NCI-H187 treated with DMSO at 0.1 percent for 48 hours (cell line): ENCODE results near the gene PAXIP1.
"Not testable (repeated sequence)": the region's sequence is repeated elsewhere in the genome, so short reads cannot be mapped to it uniquely, and the experiment has no call there.

Experiments
- DNase-seq: peaks from one replicate; lab custom pipeline; 2025; lab: John Stamatoyannopoulos, UW

Gene PAXIP1

DNA sequence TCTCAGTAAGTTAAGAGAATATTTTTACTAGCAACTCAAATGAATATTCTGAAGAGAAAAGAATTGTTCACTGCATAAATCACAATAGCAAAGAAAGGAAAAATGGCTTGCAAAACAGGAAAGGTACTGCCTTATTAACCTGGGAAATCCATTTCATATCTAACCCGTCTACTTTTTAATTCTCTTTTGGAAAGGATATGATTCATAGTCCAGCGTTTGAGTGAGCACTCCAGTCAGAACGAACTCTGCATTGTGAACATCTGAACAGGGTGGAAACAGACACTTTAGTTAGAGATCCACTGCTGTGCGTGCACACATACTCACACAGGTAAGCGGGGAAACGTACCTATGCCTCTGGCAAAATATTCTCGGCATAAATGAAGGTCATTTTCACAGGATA, 56.8 kb downstream of the PAXIP1 start:
- DNase-seq, result no peak

DNA sequence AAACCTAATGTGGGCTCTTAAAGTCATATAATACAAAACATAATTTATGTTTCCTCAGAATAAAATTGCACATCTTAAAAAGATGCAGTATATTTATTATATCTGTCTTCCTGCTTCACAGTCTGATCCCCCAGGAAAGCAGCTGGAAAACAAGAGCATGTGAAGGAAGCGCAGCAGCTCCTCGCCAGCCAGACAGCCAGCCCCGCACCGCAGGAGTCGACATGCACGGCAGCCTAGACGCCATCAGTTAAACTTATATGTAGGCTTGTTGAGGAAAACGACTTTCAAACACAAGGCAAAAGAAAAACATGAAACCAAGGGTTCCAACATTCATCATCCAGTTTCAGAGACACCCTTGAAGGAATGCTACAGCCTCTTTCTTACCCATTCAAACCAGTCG, 59.0 kb downstream of the PAXIP1 start:
- no peak for DNase-seq

DNA sequence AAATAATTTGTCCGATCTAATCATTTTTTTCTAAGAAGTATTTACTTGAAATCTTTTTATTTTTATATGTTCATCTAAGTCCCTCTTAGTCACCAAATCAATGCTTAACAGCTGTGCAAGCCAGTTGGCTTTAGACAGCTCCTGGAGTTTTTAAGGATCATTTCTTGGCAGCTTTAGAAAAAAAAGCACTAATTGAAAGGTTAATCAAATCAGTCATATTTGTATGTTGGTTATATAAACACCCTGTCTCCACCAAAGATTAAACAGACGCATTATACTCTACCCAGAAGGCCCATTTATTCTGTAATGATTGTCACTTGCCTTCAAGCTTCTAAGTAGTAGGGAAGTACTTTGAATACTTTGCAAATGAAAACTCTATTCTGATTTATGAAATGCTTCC, 60.2 kb downstream of the PAXIP1 start:
- DNase-seq, result no peak

DNA sequence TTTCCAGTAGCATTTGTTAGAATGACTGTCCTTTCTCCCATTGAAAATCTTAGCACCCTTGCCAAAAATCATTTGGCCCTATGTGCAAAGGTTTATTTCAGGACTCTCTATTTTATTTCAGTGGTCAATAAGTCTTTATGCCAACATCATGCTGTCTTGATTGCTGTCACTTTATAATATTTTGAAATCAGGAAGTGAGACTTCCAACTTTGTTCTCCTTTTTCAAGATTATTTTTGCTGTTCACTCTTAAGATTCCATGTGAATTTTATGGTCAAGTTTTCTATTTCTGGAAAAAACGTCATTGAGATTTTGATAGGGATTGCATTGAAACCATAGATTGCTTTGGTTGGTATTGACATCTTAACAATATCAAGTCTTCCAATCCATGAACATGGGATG, 65.1 kb downstream of the PAXIP1 start:
- DNase-seq, result no peak

DNA sequence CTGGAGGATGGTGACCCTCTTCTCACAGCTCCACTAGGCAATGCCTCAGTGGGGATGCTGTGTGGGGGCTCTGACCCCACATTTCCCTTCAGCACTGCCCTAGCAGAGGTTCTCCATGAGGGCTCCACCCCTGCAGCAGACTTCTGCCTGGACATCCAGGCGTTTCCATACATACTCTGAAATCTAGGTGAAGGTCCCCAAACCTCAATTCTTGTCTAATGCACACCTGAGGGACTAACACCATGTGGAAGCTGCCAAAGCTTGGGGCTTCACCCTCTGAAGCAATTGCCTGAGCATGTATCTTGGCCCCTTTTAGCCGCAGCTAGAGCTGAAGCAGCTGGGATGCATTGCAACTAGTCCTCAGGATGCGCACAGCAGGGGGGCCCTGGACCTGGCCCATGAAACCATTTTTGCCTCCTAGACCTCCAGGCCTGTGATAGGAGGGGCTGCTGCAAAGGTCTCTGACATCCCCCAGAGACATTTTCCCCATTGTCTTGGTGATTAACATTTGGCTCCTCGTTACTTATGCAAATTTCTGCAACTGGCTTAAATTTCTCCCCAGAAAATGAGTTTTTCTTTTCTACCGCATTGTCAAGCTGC, 68.5 kb downstream of the PAXIP1 start:
- not testable (repeated sequence) for DNase-seq

DNA sequence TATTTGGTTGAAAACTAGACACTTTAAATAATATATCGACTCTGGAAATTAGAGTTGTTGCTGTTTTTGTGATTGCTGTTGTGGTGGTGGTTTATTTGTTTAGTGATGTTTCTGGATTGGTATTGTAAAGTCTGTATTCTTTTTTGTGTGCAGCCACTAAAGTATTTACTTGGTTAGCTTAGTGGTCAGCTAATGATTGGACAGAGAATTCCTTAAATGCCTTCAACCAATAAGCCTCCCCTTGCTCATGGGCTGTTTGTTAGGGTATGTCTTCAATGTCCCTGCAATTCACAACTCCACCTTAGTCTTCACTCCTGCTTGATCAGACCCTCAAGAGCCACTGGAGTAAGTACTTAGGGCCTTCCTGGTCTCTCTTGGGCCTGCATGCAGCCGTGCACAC, 71.0 kb downstream of the PAXIP1 start:
- no peak for DNase-seq

DNA sequence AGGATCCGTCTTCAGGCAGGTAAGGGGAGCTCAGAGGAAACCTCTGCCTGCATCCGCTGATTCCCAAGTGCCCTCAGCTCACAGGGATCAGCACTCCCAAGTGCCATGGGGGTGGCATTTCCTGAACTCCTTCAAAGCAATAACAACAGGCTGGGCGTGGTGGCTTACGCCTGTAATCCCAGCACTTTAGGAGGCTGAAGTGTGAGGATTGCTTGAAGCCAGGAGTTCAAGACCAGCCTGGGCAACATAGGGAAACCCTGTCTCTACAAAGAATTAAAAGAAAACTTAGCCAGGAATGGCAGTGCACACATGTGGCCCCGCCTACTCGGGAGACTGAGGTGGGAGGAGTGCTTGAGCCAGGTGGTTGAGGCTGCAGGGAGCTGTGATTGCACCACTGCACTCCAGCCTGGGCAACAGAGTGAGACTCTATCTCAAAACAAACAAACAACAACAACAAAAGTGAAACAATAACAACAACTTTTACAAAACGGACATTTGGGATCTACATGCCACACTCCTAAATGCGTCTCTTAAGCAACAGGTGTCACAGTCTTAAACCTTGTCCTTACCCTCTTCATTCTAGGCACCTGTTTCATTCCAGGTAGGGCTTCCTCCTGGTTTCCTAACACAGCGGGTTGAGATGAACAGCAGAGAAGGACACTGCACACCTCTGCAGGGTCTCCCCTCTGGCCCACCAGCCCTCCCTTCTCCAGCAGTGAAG, 73.8 kb downstream of the PAXIP1 start:
- DNase-seq, result no peak

DNA sequence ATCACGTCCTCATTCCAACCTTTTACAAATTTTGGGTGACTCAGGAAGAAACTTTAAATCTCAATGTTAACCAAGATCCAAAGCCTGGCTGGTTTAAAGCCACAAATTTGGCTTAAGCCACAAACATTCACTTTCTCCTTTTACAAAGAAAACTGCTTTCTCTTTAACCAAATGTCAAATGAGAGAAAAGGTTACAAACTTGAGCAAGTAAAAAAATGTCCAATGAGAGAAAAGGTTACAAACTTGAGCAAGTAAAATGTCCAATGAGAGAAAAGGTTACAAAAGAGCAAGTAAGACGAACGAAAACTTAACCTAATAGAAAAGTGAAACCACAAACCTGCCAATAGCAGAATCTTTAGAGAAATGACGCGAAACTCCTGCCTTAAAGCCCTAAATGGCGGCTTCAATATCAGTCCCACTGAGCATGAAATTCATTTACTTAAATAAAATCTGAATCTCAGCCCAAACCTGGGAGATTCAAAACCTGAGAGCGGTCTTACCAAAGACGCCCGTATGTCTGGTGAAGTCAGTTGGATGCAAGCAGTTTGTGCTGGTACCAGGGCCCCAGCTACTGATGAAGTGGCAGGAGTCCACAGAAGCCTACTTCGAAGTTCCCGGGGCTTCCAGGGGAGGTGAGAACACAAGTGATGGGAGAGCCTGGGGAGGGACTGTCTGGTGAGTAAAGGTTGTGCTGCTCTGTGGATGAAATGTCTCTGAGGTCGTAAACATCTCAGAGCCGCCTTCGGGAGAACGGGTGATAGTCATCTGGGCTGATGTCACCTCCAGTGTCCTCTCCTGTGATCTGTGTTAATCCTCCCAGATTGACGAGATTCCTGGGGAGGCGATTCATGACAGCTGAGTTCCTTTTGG, 74.6 kb downstream of the PAXIP1 start:
- DNase-seq, result peak; percentile 73

DNA sequence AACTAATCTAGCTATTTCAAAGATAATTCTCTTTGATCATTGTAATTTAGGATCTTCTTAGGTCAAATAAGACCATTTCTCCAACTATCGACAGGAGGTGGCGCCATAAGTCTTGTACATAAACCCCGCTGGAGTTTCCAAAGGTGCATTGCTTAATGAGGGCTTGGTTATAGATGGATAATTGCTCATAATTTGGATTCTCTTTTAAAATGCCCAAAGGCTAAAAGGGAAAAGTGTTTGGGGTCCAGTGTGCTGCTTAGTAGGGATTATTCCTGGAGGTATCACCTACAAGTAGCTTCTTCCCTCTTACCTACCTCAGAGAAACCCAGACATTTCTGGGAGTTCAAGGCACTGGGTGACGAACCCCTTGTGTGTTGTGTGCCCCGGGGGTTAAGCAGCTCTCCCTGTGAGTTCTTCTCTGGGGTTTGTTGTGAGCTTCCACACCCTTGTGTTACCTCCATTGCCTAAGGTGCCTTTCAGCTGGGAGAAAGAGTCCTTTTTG, 75.2 kb downstream of the PAXIP1 start:
- DNase-seq, result peak; percentile 66

DNA sequence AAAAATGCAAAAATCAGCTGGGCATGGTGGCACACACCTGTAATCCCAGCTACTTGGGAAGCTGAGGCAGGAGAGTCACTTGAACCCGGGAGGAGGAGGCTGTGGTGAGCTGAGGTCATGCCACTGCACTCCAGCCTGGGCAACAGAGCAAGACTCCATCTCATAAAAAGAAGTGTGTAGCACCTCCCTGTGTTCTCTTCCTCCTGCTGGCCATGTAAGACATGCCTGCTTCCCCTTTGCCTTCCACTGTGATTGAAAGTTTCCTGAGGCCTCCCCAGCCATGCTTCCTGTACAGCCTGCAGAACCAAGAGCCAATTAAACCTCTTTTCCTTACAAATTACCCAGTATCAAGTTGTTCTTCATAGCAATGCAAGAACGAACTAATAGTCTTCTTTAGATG, 80.5 kb downstream of the PAXIP1 start:
- DNase-seq, result not testable (repeated sequence)

DNA sequence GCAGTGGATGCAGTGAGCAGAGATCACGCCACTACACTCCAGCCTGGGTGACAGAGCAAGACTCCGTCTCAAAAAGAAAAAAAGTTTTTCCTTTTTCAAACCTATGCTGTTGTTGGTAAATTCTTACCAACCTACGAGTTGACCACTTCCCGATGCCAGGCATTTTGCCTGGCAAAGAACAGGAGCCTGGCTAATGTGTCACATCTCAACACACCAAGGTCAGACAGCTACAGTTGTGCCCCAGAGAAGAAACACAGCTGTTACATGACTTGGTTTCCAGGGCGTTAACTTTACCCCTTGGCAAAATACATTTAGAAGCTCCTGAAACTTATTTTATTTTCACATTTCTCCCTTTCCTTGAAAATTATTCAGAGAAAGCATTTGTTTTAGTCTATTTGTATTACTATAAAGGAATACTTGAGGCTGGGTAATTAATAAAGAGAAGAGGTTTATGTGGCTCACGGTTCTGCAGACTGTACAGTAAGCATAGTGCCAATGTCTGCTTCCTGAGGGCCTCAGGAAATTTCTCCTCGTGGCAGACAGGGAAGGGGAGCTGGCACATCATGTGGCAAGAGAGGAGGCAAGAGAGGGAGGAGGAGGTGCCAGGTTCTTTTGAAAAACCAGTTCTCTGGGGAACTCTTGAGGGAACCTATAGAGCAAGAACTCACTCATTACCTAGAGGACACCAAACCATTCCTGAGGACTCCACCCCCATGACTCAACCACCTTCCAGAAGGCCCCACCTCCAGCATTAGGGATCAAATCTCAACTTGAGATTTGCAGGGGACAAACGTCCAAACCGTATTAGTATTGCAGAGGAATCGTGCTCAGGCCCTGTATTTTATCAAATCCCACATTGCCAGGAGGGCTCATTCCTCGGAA, 83.3 kb downstream of the PAXIP1 start:
- DNase-seq, result no peak

DNA sequence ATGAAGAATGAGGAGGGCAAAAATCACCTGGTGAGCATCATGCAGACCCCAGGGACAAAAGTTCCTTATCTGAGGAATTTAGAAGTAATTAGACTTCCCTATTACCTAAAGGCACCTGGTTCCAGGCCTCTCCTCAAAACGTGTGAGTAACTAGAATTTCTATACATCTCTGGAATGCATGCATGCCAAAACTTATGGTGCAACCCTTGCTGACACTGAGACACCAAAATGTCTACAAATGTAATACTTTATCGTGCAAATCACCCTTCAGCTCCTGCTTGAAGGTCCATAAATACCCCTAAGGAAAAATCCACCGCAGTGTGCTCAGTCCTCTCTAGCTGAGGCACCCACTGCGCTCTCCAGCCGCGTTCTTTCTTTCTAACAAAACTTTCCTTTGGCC, 84.2 kb downstream of the PAXIP1 start:
- DNase-seq, result no peak

DNA sequence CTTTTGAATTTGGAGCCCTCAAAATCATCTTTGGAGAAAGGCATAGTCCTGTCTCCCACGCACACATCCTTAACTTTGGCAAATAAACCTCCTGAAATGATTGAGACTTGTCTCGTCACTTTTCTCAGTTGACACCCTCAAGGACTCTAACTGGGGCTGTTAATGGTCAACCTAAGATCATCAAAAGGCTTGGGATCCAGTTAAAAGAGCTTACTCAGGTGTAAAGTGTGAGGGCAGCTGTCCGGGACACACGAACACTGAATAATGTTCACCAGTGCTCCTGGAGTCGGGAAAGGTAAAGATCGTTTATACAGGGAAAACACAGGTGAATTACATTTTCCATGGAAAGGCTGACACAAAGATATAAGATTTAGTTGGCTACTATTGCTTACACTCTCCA, 84.7 kb downstream of the PAXIP1 start:
- no peak for DNase-seq

DNA sequence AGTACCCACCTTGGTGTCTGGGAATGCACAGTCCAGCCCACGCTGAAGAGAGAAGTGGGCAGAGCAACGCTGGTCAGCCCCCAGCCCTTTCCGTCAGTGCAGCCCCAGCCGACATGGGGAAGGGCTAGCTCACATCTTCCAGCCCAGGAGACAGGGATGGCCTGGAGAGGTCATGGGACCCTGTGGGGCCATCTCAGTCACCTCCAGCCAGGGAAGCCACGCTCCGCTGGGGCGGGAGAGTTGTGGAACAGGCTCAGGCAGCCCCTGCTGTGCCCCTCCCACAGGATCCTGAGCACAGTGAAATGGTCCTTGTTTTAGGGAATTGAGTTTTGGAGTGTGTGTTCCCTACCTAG, 85.1 kb downstream of the PAXIP1 start:
- DNase-seq, result no peak

DNA sequence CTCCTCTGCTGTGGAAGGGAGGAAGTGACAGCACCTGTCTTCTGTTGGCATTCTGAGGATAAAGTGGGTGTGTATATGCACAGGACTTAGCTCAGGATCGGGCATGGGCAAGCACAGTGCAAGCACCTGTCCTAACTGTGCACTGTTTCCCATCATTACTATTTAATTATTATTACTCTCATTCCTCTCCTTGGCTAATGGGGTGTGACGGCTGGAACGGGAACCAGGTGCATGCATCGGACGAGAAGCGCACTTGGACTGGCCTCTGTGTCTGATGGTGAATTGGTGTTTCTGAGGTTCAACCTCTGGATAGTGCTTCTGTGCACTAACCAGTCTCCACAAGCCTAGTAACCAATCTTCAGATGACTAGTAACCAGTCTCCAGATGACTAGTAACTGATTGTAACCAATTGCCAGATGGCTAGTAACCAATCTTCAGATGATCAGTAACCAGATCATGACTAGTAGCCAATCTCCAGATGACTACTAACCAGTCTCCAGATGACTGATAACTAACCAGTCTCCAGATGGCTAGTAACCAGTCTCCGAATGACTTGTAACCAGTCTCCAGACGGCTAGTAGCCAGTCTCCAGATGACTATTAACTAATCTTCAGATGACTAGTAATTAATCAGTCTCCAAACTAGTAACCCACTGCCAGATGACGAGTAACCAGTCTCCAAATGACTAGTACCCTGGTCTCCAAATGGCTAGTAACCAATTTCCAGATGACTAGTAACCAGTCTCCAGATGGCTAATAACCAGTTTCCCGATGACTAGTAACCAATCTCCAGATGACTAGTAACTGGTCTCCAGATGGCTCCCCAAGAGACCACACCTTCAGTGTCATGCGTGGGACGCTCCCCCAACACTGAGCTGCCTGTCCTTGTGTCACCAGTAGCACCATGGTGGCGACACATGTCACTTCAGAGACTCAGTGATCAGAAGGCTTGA, 85.8 kb downstream of the PAXIP1 start:
- no peak for DNase-seq

DNA sequence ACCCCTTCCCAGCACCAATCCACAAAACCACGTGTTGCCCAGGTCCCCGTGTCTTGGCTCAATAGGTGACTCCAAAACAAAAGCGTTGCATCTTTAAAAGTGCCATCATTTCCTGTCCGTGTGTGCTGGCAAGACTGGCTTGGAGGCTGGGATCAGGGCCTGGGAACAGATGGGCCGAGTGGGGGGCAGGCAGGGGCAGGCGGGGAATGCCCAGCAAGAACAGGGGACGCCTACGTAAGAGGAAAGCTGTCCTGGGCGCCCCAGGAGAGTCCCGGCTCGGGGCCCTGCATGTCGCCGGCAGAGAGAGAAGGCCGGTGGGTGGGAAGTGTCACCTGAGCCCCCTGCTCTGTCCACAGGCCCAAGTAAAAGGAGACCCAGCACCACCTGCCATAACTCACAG, 86.5 kb downstream of the PAXIP1 start:
- DNase-seq, result no peak

DNA sequence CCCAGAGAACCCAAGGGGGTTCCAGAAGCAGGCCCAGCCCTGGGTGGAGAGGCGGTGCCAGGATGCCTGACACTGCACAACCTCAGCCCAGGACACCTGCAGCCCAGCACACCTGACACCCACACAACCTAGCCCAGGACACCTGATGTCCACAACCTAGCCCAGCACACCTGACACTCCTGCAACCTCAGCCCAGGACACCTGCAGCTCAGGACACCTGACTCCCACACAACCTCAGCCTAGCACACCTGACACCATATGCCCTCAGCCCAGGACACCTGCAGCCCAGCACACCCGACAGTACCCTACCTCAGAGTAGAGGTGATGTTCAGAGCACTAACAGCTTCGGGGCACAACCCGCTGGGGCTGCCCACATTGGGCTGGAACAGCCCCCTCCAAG, 87.3 kb downstream of the PAXIP1 start:
- no peak for DNase-seq

DNA sequence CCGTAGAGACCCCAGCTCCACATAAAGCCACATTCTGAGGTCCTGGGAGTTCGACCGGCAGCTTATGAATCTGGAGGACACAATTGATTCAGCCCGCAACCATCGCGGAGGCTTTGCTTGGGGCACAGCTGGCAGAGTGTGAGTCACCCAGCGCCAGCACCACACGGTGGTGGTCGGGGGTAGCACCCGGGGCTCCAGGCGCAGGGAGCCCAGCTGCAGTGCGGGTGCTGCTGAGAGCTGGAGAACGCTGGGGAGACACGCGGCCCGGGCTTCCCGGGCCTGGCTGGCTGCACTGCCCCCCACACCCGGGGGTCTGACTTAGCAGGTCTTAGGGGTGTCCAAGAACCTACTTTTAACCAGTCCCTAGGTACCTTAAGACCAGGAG, 87.9 kb downstream of the PAXIP1 start:
- no peak for DNase-seq

DNA sequence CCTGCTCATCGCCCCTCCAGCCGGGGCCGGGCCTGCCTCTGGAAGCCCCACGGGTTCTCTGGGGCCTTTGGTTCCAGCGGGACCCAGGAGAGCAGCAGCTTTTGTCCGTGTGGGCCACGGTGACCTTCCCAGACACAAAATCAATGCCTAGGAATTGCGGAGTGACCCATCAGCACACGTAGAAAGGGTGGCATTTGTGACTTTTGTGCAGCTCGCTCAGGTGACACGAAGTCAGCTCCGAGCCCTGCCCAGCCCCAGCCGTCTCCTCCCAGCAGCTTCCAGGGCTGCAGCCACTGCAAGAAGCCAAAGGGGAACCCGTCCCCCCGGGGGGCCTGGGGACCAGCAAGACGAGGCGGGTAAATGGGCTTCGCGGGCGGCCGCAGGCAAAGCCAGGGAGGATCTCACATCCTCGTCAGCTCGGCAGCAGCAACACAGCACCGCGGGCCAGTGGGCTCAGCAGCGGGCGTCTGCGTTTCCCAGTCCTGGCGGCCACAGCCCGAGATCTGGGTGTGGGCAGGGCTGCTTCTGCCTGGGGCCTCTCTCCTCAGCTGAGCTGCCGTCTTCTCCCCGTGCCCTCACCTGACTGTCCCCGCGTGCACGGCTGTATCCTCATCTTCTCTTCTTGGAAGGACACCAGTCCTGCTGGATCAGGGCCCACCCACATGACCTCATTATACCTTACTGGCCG, 88.5 kb downstream of the PAXIP1 start:
- DNase-seq, result no peak

DNA sequence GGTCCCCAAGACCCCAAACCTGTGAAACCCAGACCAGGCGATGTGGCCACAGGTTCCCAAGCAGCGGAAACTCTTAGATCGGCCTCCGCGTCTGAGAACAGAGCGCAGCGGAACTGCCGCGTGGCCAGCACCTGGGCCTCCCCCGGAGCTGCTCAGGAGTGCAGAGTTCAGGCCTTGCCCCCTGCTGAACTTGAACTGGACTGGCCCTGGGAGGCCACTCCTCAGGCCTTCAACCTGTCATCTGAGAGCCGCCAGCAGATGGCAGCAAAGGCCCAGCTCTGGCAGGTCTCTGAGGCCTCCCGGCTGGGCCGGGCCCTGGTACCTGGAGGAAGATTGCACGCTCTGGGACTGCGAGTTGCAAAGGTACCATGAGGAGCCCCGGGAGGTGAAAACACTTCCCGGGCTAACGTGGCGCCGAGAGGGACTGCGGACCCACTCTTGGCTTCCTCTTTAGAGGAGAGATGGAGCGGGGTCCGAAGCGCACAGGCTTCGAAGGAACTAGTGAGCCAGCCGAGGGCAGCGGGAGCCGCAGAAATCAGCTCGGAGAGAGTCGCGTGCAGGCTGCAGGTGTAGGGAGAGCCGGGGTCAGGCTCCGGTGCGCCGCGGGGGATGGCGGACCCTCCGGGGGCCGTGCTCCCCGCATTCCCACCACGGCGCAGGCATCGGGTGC, 89.2 kb downstream of the PAXIP1 start:
- DNase-seq, result peak; percentile 23
